CD4-positive, alpha-beta memory T cell (primary cell): ENCODE measurements around the gene GNAI1. TPM values are rescaled to one million over a fixed set of nuclear protein-coding genes. Genes with fewer than 3 reads are reported as not detected.

Source experiments
- CTCF ChIA-PET: fragments of 350-600 bp; sonication (Branson Sonifier 250); formaldehyde crosslinking; loops from one replicate; lab custom pipeline; 2021; ENCODE audit warnings: inconsistent platforms; ENCODE audit not compliant: partially characterized antibody; lab: Charles Lee
- POLR2A ChIA-PET: fragments of 350-600 bp; sonication (Branson Sonifier 250); formaldehyde crosslinking; loops from one replicate; lab custom pipeline; 2021; ENCODE audit not compliant: partially characterized antibody; lab: Charles Lee
- DNase-seq, 5 donors: peaks; one replicate each; pipeline versions ENCODE4 v3.0.0 to v3.0.0-alpha.2; 2020 to 2022; ENCODE audit warnings: mixed read lengths in 1 of 5
- H3K27ac ChIP-seq: one replicate; pipeline ENCODE4 v1.7.0; 2013; ENCODE audit warnings: low read depth, low read length
- H3K27me3 ChIP-seq: 2 replicates; pipeline ENCODE4 v1.7.0; 2013; ENCODE audit warnings: mild to moderate bottlenecking, low read length, moderate library complexity; ENCODE audit not compliant: insufficient read depth
- H3K36me3 ChIP-seq: 2 replicates; pipeline ENCODE4 v1.7.0; 2013; ENCODE audit warnings: mild to moderate bottlenecking, low read length, moderate library complexity; ENCODE audit not compliant: insufficient read depth
- H3K4me1 ChIP-seq: 2 replicates; pipeline ENCODE4 v1.7.0; 2013; ENCODE audit warnings: mild to moderate bottlenecking, low read length, moderate library complexity; ENCODE audit not compliant: insufficient read depth
- H3K4me3 ChIP-seq, 2 donors: one replicate each; pipeline ENCODE4 v1.7.0; 2013; ENCODE audit warnings: low read length in 2 of 2, mild to moderate bottlenecking in 1 of 2
- H3K9me3 ChIP-seq, 2 donors: one replicate each; pipeline ENCODE4 v1.7.0; 2013; ENCODE audit warnings: low read length in 2 of 2, control low read depth in 1 of 2; ENCODE audit not compliant: control insufficient read depth in 1 of 2
- H3K27ac Mint-ChIP-seq, 7 donors: one replicate each; pipeline ENCODE4 v1.8.0; 2020 to 2021; ENCODE audit warnings: mixed read lengths in 7 of 7, mild to moderate bottlenecking in 6 of 7, inconsistent platforms in 3 of 7, moderate library complexity in 3 of 7
- H3K27me3 Mint-ChIP-seq, 2 donors: one replicate each; pipeline ENCODE4 v1.8.0; 2020 to 2021; ENCODE audit warnings: mixed read lengths in 2 of 2
- H3K36me3 Mint-ChIP-seq, 2 donors: one replicate each; pipeline ENCODE4 v1.8.0; 2020 to 2021; ENCODE audit warnings: mixed read lengths in 2 of 2, inconsistent platforms in 1 of 2, mild to moderate bottlenecking in 1 of 2
- H3K4me1 Mint-ChIP-seq, 4 donors: one replicate each; pipeline ENCODE4 v1.8.0; 2020 to 2021; ENCODE audit warnings: mixed read lengths in 4 of 4, mild to moderate bottlenecking in 1 of 4
- H3K4me3 Mint-ChIP-seq, 8 donors: one replicate each; pipeline ENCODE4 v1.8.0; 2020 to 2021; ENCODE audit warnings: mixed read lengths in 8 of 8, mild to moderate bottlenecking in 7 of 8, moderate library complexity in 6 of 8, inconsistent platforms in 3 of 8
- H3K9me3 Mint-ChIP-seq, 8 donors: one replicate each; pipeline ENCODE4 v1.8.0; 2020 to 2021; ENCODE audit warnings: mixed read lengths in 8 of 8, mild to moderate bottlenecking in 5 of 8, inconsistent platforms in 3 of 8, moderate library complexity in 1 of 8
- intact Hi-C: fragments of 100-400 bp; cut with micrococcal nuclease; formaldehyde crosslinking; loops from one replicate; pipeline ENCODE4 v1.15.1; 2023
- polyA plus RNA-seq, 2 donors: library from polyadenylated mRNA; unstranded; fragments of 300-500 nt; fragmentation: Illumina TruSeq; gene quantifications; one replicate each; pipeline ENCODE4 v1.2.3, GENCODE V29; 2021
- total RNA-seq, 2 experiments: library from RNA; stranded (reverse); gene quantifications; one replicate each; pipeline ENCODE4 v1.2.3, GENCODE V29; 2021

The GNAI1 gene
- total and polyA plus RNA-seq, 4 experiments from 2014 or later = 0.49 to 0.78 (median 0.60) TPM; not detected in 1

DNA sequence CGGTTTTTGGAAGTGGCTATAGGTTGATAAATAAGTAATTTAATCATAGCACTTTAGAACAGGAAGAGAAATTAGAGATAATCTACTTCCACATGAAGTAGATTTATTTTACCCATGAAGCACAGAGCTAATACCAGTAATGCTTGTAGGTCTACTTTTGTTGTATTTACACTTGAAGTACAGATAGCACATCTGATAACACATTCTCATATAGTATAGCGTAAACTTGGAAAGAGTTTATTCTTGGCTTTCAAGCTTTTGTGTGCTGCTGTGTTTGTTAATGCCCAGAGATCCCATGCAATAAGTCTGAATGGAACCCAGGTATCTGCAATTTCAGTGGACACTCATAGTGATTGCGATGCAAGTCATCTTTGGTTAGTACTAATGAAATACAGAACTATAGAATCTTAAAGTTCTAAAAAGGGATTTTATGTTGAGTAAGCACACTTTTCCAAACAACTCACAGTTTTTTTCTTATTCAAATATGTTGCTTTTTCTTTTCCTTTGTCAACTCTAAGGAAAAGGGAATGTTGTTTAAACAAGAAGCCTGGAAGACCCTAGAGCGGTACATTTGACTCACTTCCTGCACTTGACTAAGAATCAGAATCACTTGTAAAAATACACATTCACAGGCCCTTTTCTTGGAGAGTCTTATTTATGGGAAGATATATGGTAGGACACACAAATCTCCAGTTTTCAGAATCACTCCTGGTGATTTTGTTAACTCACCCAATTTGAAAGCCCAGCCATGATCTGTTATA lies 105.8 kb downstream of the GNAI1 start:
- Mint-ChIP-seq H3K4me1 (no peaks in the 10 kb centered on the region), H3K4me3 (no peak overlapping the region), H3K27ac (no peak overlapping the region), H3K36me3 (no peaks in the 10 kb centered on the region), H3K9me3 (peaks cover 0 to 10% (median 4%) of the 10 kb centered on the region in 8 donors), H3K27me3 (no peaks in the 10 kb centered on the region)
- H3K4me3 ChIP-seq = no peak overlapping the region
- CTCF ChIA-PET = no interaction called here
- peaks cover 0 to 3% of the 10 kb centered on the region in 2 donors for H3K9me3 ChIP-seq
- H3K36me3 ChIP-seq = no peaks in the 10 kb centered on the region
- intact Hi-C loops = no loop called here
- no peaks in the 10 kb centered on the region for H3K27me3 ChIP-seq
- no peaks in the 10 kb centered on the region for H3K4me1 ChIP-seq
- DNase-seq = no peak
- POLR2A ChIA-PET = no interaction called here
- no peak overlapping the region for H3K27ac ChIP-seq

DNA sequence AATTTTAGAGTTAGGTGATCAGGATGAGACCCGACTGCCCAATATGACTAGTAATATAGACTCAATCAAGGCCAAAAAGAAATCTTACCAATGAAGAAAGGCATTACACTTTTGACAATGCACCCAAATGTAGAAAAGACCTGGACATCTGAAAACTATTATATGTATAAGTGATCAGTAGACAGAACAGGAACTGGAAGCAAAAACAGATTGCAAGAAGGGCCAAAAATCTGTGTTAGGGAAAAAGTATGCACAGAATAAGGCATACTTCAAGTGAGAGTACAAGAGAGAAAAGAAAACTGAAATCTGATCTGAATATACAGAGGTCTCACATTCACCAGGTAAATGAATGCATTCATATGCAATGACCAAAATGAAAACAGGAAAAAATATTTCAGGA lies 107.0 kb downstream of the GNAI1 start:
- Mint-ChIP-seq H3K36me3 (no peaks in the 10 kb centered on the region), H3K4me1 (no peaks in the 10 kb centered on the region), H3K9me3 (peaks cover 0 to 9% (median 4%) of the 10 kb centered on the region in 8 donors), H3K27me3 (no peaks in the 10 kb centered on the region), H3K27ac (no peak overlapping the region), H3K4me3 (no peak overlapping the region)
- Histone ChIP-seq H3K4me3 (no peak overlapping the region), H3K27ac (no peak overlapping the region), H3K4me1 (no peaks in the 10 kb centered on the region), H3K36me3 (no peaks in the 10 kb centered on the region), H3K9me3 (peaks cover 0 to 3% of the 10 kb centered on the region in 2 donors), H3K27me3 (no peaks in the 10 kb centered on the region)
- ChIA-PET CTCF (no interaction called here), POLR2A (no interaction called here)
- intact Hi-C loops = no loop called here
- no peak for DNase-seq

DNA sequence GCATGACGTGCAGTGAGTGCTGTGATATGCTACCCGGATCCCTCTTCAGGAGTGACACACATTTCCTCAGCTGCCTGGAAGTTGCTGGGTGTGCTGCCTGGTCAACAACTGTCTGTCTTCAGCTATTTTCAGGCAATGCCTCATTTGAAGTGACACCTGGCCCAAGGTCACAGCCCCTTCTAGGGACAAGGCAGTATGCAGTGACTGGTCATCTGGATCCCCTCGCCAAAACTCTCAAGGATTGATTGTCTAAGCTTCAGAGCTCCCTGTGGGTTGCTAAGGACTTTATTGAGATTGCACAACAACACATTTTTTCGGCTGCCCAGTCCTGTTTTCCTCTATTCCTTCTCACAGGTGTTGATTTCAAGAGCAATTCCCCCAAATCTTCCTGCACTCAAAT lies 108.8 kb downstream of the GNAI1 start:
- no peaks in the 10 kb centered on the region for H3K27me3 Mint-ChIP-seq
- CTCF ChIA-PET = no interaction called here
- peaks cover 0 to 9% (median 4%) of the 10 kb centered on the region in 8 donors for H3K9me3 Mint-ChIP-seq
- H3K4me3 Mint-ChIP-seq = no peak overlapping the region
- no peaks in the 10 kb centered on the region for H3K4me1 Mint-ChIP-seq
- Histone ChIP-seq H3K27ac (no peak overlapping the region), H3K27me3 (no peaks in the 10 kb centered on the region), H3K9me3 (peaks cover 0 to 3% of the 10 kb centered on the region in 2 donors), H3K36me3 (no peaks in the 10 kb centered on the region), H3K4me3 (no peak overlapping the region), H3K4me1 (no peaks in the 10 kb centered on the region)
- POLR2A ChIA-PET = no interaction called here
- H3K27ac Mint-ChIP-seq = no peak overlapping the region
- no peak for DNase-seq
- H3K36me3 Mint-ChIP-seq = no peaks in the 10 kb centered on the region
- intact Hi-C loops = no loop called here

DNA sequence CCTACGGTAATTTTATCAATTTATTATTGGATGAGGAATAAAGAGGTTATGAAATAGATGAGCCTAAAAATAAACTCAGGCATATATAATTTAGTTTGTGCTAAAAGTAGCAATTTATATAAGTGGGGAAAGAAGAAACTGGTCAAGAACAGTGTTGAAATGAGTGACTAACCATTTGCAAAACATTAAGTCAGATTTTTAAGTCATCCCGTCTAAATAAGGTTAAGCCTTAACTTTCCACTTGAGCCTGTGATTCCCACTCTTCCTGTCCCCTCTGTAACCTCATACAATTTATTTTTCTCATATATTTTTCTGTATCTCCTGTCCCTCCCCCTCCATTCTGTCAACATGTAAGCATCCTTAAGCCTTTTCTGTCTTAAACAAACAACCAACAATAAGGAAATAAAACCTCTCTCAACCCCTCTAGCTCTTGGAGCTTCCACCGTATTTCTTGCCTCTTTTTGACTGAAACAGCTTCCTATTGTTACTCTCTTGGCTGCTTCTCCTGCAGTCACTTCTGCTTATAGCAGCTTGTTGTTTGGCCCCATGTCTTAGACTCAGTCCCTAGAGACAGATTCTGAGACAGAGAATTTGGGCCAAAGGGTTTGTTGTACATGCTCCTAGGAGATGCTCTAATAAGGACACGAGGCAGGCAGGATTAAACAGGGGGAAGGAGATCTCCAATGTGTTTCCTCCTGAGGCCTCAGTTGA lies 109.7 kb downstream of the GNAI1 start:
- ChIA-PET CTCF (no interaction called here), POLR2A (no interaction called here)
- Histone ChIP-seq H3K27ac (no peak overlapping the region), H3K9me3 (peaks cover 0 to 3% of the 10 kb centered on the region in 2 donors), H3K27me3 (no peaks in the 10 kb centered on the region), H3K4me3 (no peak overlapping the region), H3K4me1 (no peaks in the 10 kb centered on the region), H3K36me3 (no peaks in the 10 kb centered on the region)
- DNase-seq = no peak
- peaks cover 0 to 9% (median 5%) of the 10 kb centered on the region in 8 donors for H3K9me3 Mint-ChIP-seq
- intact Hi-C loops = no loop called here
- no peaks in the 10 kb centered on the region for H3K4me1 Mint-ChIP-seq
- no peak overlapping the region for H3K4me3 Mint-ChIP-seq
- H3K27ac Mint-ChIP-seq = no peak overlapping the region
- H3K27me3 Mint-ChIP-seq = no peaks in the 10 kb centered on the region
- H3K36me3 Mint-ChIP-seq = no peaks in the 10 kb centered on the region

DNA sequence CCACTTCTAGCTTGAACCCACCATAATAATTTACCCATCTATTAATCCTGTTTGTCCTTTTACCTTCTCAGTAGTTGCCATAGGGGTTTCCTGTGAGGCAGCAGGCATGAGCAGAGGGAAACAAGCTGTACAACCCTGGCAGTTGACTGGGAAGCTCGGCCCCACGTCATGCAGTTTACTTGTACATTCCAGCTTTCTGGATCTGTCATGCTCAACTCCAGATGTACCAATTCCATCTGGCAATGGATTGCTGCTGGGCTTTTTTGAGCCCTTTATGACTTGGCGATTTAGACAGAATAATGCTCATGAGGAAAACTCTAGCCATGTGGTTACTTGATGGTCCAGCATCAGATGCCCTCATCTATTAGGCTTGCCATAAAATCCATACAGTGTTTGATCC lies 112.5 kb downstream of the GNAI1 start:
- CTCF ChIA-PET = no interaction called here
- intact Hi-C loops = no loop called here
- Histone ChIP-seq H3K9me3 (no peaks in the 10 kb centered on the region), H3K27me3 (no peaks in the 10 kb centered on the region), H3K4me1 (no peaks in the 10 kb centered on the region), H3K4me3 (no peak overlapping the region), H3K27ac (no peak overlapping the region), H3K36me3 (no peaks in the 10 kb centered on the region)
- Mint-ChIP-seq H3K36me3 (no peaks in the 10 kb centered on the region), H3K4me1 (no peaks in the 10 kb centered on the region), H3K27ac (no peak overlapping the region), H3K27me3 (no peaks in the 10 kb centered on the region), H3K4me3 (no peak overlapping the region), H3K9me3 (peaks cover 0 to 13% (median 8%) of the 10 kb centered on the region in 8 donors)
- POLR2A ChIA-PET = no interaction called here
- DNase-seq = no peak

DNA sequence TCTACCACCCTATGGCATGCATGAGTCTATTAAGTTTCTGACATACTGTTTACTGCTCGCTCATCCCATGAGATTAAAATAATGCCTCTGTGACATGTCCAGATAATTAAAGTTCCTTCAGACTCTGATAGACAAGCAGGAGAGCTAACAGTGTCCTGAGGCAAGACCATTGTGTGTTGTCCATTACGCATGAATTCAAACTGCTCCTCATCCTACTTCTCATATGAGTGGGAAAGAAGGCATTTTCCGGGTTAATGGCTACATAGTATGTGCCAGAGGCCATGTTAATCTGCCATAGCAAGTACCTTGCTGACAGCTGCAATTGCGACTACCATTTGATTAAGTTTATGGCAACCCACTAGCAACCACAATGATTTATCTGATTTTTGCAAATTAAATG lies 113.3 kb downstream of the GNAI1 start:
- CTCF ChIA-PET = no interaction called here
- no peaks in the 10 kb centered on the region for H3K36me3 Mint-ChIP-seq
- no peaks in the 10 kb centered on the region for H3K27me3 ChIP-seq

DNA sequence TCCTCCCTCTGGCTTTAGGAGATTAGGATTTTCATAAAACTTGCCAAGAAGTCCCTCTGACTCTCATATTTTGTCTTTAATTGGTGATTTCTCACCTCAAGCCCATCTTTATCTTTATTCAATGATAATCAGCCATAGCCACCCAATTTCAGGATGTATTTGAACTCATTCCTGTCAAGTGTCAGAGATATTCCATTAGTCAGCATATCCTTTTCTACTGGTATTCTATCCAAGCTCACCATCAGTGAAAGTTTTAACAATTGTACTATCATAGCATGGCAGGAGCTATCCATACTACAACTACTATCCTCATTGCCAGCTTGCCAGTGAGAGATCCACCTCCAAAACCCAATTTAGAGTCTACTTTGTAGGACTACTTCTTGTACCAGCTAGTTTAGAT lies 114.6 kb downstream of the GNAI1 start:
- Mint-ChIP-seq H3K9me3 (peaks cover 0 to 14% (median 9%) of the 10 kb centered on the region in 8 donors), H3K36me3 (no peaks in the 10 kb centered on the region), H3K4me1 (no peaks in the 10 kb centered on the region), H3K4me3 (no peak overlapping the region), H3K27ac (no peak overlapping the region), H3K27me3 (no peaks in the 10 kb centered on the region)
- no peak for DNase-seq
- H3K4me1 ChIP-seq = no peaks in the 10 kb centered on the region
- no peak overlapping the region for H3K4me3 ChIP-seq
- intact Hi-C loops = no loop called here
- H3K36me3 ChIP-seq = no peaks in the 10 kb centered on the region
- H3K27me3 ChIP-seq = no peaks in the 10 kb centered on the region
- ChIA-PET POLR2A (no interaction called here), CTCF (no interaction called here)
- H3K27ac ChIP-seq = no peak overlapping the region
- H3K9me3 ChIP-seq = no peaks in the 10 kb centered on the region

More for the DNA sequence above, 113.3 kb downstream of the GNAI1 start:
- H3K9me3 ChIP-seq = no peaks in the 10 kb centered on the region
- no peak overlapping the region for H3K27ac Mint-ChIP-seq
- H3K36me3 ChIP-seq = no peaks in the 10 kb centered on the region
- DNase-seq = no peak
- no peak overlapping the region for H3K4me3 Mint-ChIP-seq
- H3K27ac ChIP-seq = no peak overlapping the region
- POLR2A ChIA-PET = no interaction called here
- no peaks in the 10 kb centered on the region for H3K27me3 Mint-ChIP-seq
- H3K4me3 ChIP-seq = no peak overlapping the region
- H3K9me3 Mint-ChIP-seq = peaks cover 0 to 13% (median 8%) of the 10 kb centered on the region in 8 donors
- intact Hi-C loops = no loop called here
- H3K4me1 Mint-ChIP-seq = no peaks in the 10 kb centered on the region
- H3K4me1 ChIP-seq = no peaks in the 10 kb centered on the region
